Lower lobe of right lung (tissue), 2 donors: ENCODE results near the gene HOXA13. TPM values are rescaled to one million over a fixed set of nuclear protein-coding genes. Genes with fewer than 3 reads are reported as not detected.

Experiments
- ATAC-seq, 2 donors: fragments of 200-7000 bp; cut with Tn5 transposase; one replicate each; pipeline ENCODE4 v1.9.1; 2020 to 2022; ENCODE audit warnings: mild to moderate bottlenecking in 2 of 2, moderate library complexity in 2 of 2
- DNase-seq: peaks from one replicate; pipeline ENCODE4 v3.0.0-alpha.2; 2020
- H3K27ac ChIP-seq: fragments of 200-600 bp; one replicate; pipeline ENCODE4 v1.8.0; 2022
- H3K27me3 ChIP-seq: fragments of 200-600 bp; one replicate; pipeline ENCODE4 v1.8.0; 2022; ENCODE audit warnings: low read depth
- H3K36me3 ChIP-seq: fragments of 200-600 bp; one replicate; pipeline ENCODE4 v1.8.0; 2022; ENCODE audit warnings: mild to moderate bottlenecking
- H3K4me1 ChIP-seq: fragments of 200-600 bp; one replicate; pipeline ENCODE4 v1.8.0; 2022
- H3K4me3 ChIP-seq: fragments of 200-600 bp; one replicate; pipeline ENCODE4 v1.8.0; 2022; ENCODE audit warnings: mild to moderate bottlenecking
- H3K9me3 ChIP-seq: fragments of 200-600 bp; one replicate; pipeline ENCODE4 v1.8.0; 2022
- CTCF ChIP-seq: fragments of 200-600 bp; IDR thresholded peaks from one replicate; pipeline ENCODE4 v1.8.0; 2022; ENCODE audit warnings: antibody characterized with exemption, mild to moderate bottlenecking
- intact Hi-C: fragments of 100-400 bp; cut with DNase I; formaldehyde crosslinking; loops from one replicate; pipeline ENCODE4 v1.11.0; 2022
- total RNA-seq: library from RNA; stranded (reverse); fragmentation: NEBNext Ultra II Directional; extraction: Animal tissue kit (Norgen Biotek cat#: 25700); gene quantifications from one replicate; pipeline ENCODE4 v1.2.1, GENCODE V29; 2021
- donor health status: DM: no; HTN: yes; CAD: no; lungs with severe emphysema.

Gene HOXA13
- total RNA-seq, 1 donor from 2014 or later, result not detected

DNA sequence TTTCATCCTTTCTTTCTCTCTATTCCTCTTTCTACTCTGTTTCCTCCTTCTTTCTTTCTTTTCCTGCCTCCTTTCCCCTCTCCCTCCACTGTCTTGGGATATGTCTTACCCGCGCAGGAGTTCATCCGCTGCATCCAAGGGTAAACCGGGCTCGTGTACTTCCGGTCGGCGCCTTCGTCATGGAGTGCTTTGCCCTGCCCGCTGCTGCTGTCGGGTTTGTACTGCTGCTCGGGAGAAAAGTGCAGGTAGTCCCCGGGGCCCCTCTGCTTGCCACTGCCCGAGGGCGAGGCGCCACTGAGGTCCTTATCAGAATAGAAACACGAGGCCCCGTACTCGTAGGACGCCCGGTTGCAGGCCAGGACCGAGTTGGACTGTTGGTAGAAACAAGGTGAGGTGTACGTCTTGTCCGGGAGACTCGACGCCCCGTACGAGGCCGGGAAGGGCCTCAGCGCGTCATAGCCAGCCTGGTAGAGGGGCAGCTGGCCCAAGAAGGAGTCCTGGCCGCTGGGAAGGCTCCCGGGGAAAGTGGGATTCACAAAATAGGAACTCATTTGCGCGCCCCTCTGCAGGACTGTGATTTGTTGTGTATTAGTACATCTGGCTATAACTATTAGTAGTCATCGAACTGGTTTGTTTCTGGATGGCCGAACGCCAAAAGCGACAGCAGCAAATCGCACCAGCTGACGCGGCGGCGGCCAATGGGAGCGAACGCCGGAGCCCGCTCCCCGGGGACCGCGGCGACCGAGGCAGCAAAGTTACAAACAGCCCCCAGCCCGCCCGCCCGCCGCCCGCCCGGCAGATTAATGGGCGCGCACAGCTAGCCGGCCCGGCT lies 52.5 kb downstream of the HOXA13 start, which contains the start of gene HOXA6:
TSS of gene HOXA6 (minus strand) at position 576 of the 832 bp plus-strand sequence. CDS start at position 551, 25 bp downstream.
- no peaks in the 10 kb centered on the region for H3K36me3 ChIP-seq
- ATAC-seq, result no peak
- intact Hi-C loops, result no loop called here
- H3K9me3 ChIP-seq, result no peaks in the 10 kb centered on the region
- H3K27ac ChIP-seq, result peak within 1 kb of the TSS; percentile 89
- H3K4me1 ChIP-seq, result peaks cover 45% of the 10 kb centered on the region
- no peak for TF ChIP-seq CTCF
- H3K4me3 ChIP-seq, result peak within 1 kb of the TSS; percentile 60
- DNase-seq, result peak; percentile 49
- peaks cover 82% of the 10 kb centered on the region for H3K27me3 ChIP-seq

GRCh38 chr7:27146491-27147198 lies 53.2 kb downstream of the HOXA13 start:
- Histone ChIP-seq H3K27ac (peak overlapping the region; percentile 89), H3K4me3 (peak overlapping the region; percentile 60), H3K9me3 (no peaks in the 10 kb centered on the region), H3K4me1 (peaks cover 39% of the 10 kb centered on the region), H3K36me3 (no peaks in the 10 kb centered on the region), H3K27me3 (peaks cover 82% of the 10 kb centered on the region)
- ATAC-seq (no peak), DNase-seq (no peak)
- intact Hi-C loops, result no loop called here
- no peak for TF ChIP-seq CTCF

DNA sequence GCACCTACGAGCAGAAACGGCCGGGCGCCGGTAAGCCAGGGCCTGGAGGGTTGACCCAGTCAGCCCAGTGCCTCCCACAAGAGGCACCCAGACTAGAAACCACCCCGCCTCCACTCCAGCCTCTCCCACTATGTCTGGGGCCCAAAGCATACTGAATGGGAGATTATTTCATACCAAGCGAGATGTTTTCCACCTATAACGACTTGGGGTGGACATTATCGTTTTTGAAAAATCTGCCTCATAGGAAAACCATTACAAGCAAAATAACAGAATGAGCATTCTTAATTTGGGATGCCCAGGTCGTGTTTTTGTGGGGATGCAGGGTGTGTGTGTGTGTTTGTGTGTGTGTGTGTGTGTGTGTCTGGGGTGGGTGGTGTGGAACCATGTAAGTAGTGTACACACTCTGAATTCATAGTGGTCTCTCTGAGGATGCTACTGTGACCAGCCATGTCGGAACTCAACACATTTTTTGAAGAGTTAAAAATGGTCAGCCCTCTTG lies 53.9 kb downstream of the HOXA13 start:
- no peak for ATAC-seq
- intact Hi-C loops, result no loop called here

DNA sequence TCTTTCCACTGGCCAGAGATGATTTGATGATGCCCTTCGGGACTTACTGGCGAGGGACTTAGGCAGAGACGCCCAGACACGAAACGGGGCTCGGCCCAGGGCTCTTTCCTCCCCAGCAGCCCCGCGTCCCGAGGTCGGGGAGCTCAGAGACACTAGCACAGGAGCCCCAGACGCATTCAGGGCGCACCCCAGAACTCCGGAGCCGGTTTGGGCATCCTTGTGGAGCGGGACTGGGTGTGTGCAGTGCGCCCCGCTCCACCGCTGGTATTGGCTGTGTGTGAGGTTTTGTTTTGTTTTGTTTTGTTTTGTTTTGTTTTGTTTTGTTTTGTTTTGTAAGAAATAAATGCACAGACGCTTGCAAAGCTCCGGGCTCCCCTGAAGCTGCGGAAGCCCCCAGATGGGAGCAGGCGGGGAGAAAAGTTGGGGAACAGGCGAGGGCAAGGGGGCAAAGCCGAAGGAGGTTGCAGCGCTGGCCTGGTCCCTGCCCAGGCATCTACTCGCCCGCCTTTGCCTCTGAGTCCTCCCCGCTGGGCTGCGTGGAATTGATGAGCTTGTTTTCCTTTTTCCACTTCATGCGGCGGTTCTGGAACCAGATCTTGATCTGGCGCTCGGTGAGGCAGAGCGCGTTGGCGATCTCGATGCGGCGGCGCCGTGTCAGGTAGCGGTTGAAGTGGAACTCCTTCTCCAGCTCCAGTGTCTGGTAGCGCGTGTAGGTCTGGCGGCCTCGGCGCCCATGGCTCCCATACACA lies 54.6 kb downstream of the HOXA13 start:
- intact Hi-C loops, result no loop called here
- Histone ChIP-seq H3K9me3 (no peaks in the 10 kb centered on the region), H3K4me1 (peaks cover 26% of the 10 kb centered on the region), H3K27me3 (peaks cover 78% of the 10 kb centered on the region), H3K4me3 (peak overlapping the region; percentile 70), H3K36me3 (no peaks in the 10 kb centered on the region), H3K27ac (peak overlapping the region; percentile 89)
- no peak for TF ChIP-seq CTCF
- no peak for DNase-seq
- no peak for ATAC-seq

More for the DNA sequence above, 53.9 kb downstream of the HOXA13 start:
- no peak for TF ChIP-seq CTCF
- DNase-seq, result no peak
- no peaks in the 10 kb centered on the region for H3K36me3 ChIP-seq
- H3K4me3 ChIP-seq, result peak overlapping the region; percentile 70
- no peaks in the 10 kb centered on the region for H3K9me3 ChIP-seq
- H3K4me1 ChIP-seq, result peaks cover 32% of the 10 kb centered on the region
- peaks cover 79% of the 10 kb centered on the region for H3K27me3 ChIP-seq
- peak overlapping the region; percentile 89 for H3K27ac ChIP-seq

DNA sequence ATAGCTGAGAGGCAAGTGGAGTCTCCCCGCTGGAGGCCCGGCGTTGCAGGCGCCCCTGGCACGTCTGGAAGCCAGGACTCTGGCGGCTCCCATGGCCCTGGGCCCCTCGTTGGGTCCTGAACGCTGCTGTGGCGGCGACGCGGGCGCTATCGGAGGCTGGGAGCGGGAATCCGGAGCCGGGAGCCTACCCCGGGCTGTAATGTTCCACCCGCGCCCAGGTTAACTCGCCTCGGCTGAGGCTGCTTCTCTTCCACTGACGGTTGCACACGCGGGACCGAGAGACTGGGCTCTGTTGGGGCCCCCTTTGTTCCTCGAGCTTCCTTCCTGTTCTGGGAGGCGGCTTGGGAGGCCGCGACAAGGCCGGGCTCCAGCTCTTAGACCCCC lies 55.1 kb downstream of the HOXA13 start:
- intact Hi-C loops, result loop anchor here (5.0 kb wide), 1 partner anchor 287 kb away; no protein-coding TSS in a partner anchor
- Histone ChIP-seq H3K27ac (peak overlapping the region; percentile 89), H3K36me3 (no peaks in the 10 kb centered on the region), H3K4me1 (peaks cover 21% of the 10 kb centered on the region), H3K4me3 (peak overlapping the region; percentile 70), H3K27me3 (peaks cover 72% of the 10 kb centered on the region), H3K9me3 (no peaks in the 10 kb centered on the region)
- DNase-seq, result no peak
- no peak for ATAC-seq
- TF ChIP-seq CTCF, result no peak
